ENCODE results near the gene MYO10. TPM values are rescaled to one million over a fixed set of nuclear protein-coding genes. Genes with fewer than 3 reads are reported as not detected.

MYO10 gene
- total RNA-seq, 4 donors from 2014 or later: 3.4 to 28.7 (median 13.4) TPM

DNA sequence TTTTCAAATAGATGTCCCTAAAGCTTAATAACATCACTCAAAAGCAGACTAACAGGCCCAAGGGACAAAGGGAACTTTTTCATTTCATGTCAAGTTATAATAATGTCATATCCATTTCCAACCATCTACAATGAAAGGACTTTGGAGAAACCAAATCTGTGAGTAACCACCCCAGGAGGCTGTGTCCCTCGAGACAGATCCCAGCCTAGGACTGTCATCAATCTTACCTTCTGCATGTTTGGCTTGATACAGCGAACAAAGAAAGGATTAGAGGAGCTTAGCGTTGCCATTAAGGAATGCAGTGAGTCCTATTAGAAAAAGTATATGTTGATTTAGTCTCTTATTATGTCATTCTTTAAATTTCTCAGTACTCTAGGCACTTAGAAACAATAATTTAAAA is 181.5 kb downstream of the MYO10 start:
- no peak overlapping the region for H3K27ac ChIP-seq
- TF ChIP-seq, protein P1, sequence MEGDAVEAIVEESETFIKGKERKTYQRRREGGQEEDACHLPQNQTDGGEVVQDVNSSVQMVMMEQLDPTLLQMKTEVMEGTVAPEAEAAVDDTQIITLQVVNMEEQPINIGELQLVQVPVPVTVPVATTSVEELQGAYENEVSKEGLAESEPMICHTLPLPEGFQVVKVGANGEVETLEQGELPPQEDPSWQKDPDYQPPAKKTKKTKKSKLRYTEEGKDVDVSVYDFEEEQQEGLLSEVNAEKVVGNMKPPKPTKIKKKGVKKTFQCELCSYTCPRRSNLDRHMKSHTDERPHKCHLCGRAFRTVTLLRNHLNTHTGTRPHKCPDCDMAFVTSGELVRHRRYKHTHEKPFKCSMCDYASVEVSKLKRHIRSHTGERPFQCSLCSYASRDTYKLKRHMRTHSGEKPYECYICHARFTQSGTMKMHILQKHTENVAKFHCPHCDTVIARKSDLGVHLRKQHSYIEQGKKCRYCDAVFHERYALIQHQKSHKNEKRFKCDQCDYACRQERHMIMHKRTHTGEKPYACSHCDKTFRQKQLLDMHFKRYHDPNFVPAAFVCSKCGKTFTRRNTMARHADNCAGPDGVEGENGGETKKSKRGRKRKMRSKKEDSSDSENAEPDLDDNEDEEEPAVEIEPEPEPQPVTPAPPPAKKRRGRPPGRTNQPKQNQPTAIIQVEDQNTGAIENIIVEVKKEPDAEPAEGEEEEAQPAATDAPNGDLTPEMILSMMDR (IDR thresholded peaks at IDR 0.05 in 4 of 5, conservative IDR thresholded peaks at IDR 0.05 in 1 of 5): no peak
- no peak for TF ChIP-seq POLR2A (IDR thresholded peaks at IDR 0.05)
- H3K9me3 ChIP-seq: no peaks in the 10 kb centered on the region
- intact Hi-C loops (cut with DNase I; ENCODE audit: low total_unique reads) (no loop called here), in situ Hi-C loops (cut with MboI; ENCODE audit: low sequenced_read_pairs in 4 of 4) (no loop called here)
- peaks cover 0 to 4% of the 10 kb centered on the region in 2 donors for H3K36me3 ChIP-seq
- no peak for DNase-seq
- H3K4me3 ChIP-seq: no peak overlapping the region
- ATAC-seq: no peak
- no peaks in the 10 kb centered on the region for H3K4me1 ChIP-seq
- H3K27me3 ChIP-seq: no peaks in the 10 kb centered on the region

DNA sequence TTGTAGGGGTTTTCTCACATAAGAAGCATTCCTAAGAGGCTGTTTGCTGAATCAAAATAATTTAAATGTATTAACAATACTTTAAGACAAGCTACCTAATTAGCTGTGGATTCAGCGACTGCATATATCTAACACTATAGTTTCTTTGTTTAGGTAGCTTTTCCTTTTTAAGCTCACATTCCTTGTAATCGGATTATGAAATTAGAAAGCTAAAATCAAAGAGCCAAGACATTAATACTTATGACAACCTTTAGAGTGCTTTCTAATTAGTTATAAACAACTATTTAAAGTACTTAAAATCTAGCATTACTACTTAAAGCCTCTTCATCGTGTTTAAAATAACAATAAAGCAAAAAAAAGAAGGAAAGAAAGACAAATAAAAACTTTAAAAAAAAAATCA is 182.0 kb downstream of the MYO10 start:
- Histone ChIP-seq H3K4me1 (no peaks in the 10 kb centered on the region), H3K4me3 (no peak overlapping the region), H3K9me3 (no peaks in the 10 kb centered on the region), H3K36me3 (peaks cover 0 to 4% of the 10 kb centered on the region in 2 donors), H3K27me3 (no peaks in the 10 kb centered on the region), H3K27ac (no peak overlapping the region)
- ATAC-seq (no peak), DNase-seq (no peak)
- intact Hi-C loops (cut with DNase I; ENCODE audit: low total_unique reads): no loop called here
- TF ChIP-seq, protein P1 (IDR thresholded peaks at IDR 0.05 in 4 of 5, conservative IDR thresholded peaks at IDR 0.05 in 1 of 5): no peak
- no peak for TF ChIP-seq POLR2A (IDR thresholded peaks at IDR 0.05)
- in situ Hi-C loops (cut with MboI; ENCODE audit: low sequenced_read_pairs in 4 of 4): no loop called here

DNA sequence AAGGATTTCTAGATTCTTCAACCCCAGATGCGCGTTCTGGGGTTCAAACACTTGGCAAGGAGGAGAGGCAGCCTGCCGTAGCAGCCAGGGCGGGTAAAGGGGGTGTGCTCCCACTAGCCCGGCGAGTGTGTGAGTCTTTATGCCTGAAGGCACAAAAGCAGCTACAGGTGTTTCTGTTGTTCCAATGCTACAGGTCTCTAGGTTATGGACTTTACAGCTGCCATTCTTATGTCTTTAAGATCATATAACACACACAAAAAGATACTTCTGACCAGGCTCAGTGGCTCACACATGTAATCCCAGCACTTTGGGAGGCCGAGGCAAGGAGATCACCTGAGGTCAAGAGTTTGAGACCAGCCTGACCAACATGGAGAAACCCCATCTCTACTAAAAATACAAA is 185.6 kb downstream of the MYO10 start:
- Histone ChIP-seq H3K9me3 (no peaks in the 10 kb centered on the region), H3K27ac (no peak overlapping the region), H3K36me3 (no peaks in the 10 kb centered on the region), H3K4me3 (no peak overlapping the region), H3K27me3 (no peaks in the 10 kb centered on the region), H3K4me1 (no peaks in the 10 kb centered on the region)
- ATAC-seq: no peak
- intact Hi-C loops (cut with DNase I; ENCODE audit: low total_unique reads): no loop called here
- DNase-seq: no peak
- no peak for TF ChIP-seq POLR2A (IDR thresholded peaks at IDR 0.05)
- TF ChIP-seq, protein P1 (IDR thresholded peaks at IDR 0.05 in 4 of 5, conservative IDR thresholded peaks at IDR 0.05 in 1 of 5): no peak
- in situ Hi-C loops (cut with MboI; ENCODE audit: low sequenced_read_pairs in 4 of 4): no loop called here

DNA sequence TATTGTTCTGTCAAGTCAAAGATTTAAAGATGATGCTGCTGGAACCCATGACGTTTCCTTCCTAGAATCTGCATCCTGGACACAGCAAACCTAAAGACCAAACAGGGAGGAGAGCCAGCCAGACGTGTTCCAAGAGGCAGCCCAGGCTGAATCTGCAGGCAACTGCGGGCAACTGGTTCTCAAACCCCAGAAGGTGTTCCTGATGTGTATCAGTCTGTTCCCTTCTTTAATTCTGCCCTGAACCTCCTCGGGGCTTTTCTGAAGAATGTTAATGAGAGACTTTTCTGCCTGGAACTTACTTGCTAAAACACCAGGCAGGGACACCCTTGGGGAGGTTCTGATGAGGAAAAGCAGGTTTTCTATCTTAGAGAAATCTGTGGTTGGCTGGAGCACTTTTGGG is 186.5 kb downstream of the MYO10 start:
- Histone ChIP-seq H3K4me1 (no peaks in the 10 kb centered on the region), H3K27ac (no peak overlapping the region), H3K27me3 (no peaks in the 10 kb centered on the region), H3K36me3 (no peaks in the 10 kb centered on the region), H3K4me3 (no peak overlapping the region), H3K9me3 (no peaks in the 10 kb centered on the region)
- intact Hi-C loops (cut with DNase I; ENCODE audit: low total_unique reads): no loop called here
- ATAC-seq: no peak
- in situ Hi-C loops (cut with MboI; ENCODE audit: low sequenced_read_pairs in 4 of 4): no loop called here
- no peak for TF ChIP-seq POLR2A (IDR thresholded peaks at IDR 0.05)
- TF ChIP-seq, protein P1 (IDR thresholded peaks at IDR 0.05 in 4 of 5, conservative IDR thresholded peaks at IDR 0.05 in 1 of 5): no peak
- no peak for DNase-seq

DNA sequence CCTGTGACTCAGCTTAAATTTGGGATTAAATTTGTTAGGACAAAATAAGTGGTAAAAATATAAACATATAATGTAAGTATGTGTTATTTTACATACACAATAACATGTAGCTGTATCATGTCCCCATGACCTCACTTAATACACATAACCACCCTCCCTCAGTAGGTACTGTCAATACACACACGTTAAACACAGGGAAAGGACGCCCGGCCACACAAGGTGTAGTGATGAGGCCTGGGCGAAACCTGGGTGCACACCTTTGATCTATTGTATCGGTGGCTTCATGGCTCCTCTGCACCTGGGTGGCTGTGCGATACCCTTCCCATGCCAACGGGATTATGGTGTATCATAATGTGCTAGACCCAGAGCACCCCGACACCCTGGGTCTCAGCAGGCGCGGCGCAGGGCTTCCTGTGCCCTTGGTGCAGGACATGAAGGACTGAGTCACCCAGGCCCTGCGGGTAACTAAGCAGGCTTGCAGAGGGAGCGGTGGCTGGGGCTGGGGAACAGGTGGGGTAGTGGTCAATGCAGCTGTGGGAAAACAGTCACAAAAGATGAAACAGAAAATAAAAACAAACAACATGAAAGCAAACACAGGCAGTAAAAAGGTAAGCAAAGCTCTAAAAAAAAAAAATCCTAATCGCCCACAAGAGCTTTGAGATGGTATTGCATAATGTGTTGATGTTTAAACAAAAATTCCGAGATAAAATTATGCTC is 191.8 kb downstream of the MYO10 start:
- no peaks in the 10 kb centered on the region for H3K36me3 ChIP-seq
- H3K4me3 ChIP-seq: no peak overlapping the region
- H3K9me3 ChIP-seq: no peaks in the 10 kb centered on the region
- in situ Hi-C loops (cut with MboI; ENCODE audit: low sequenced_read_pairs in 4 of 4): no loop called here
- TF ChIP-seq, protein P1 (IDR thresholded peaks at IDR 0.05 in 4 of 5, conservative IDR thresholded peaks at IDR 0.05 in 1 of 5): no peak
- TF ChIP-seq POLR2A (IDR thresholded peaks at IDR 0.05): no peak
- no peaks in the 10 kb centered on the region for H3K4me1 ChIP-seq
- intact Hi-C loops (cut with DNase I; ENCODE audit: low total_unique reads): no loop called here
- no peak overlapping the region for H3K27ac ChIP-seq
- DNase-seq: no peak
- ATAC-seq: no peak
- H3K27me3 ChIP-seq: no peaks in the 10 kb centered on the region
